NCI-H1694 treated with DMSO at 0.1 percent for 48 hours (cell line): Measurements from ENCODE around the gene CPD.

Source experiments
- DNase-seq: peaks from one replicate; lab custom pipeline; 2025; lab: John Stamatoyannopoulos, UW

The CPD gene

DNA sequence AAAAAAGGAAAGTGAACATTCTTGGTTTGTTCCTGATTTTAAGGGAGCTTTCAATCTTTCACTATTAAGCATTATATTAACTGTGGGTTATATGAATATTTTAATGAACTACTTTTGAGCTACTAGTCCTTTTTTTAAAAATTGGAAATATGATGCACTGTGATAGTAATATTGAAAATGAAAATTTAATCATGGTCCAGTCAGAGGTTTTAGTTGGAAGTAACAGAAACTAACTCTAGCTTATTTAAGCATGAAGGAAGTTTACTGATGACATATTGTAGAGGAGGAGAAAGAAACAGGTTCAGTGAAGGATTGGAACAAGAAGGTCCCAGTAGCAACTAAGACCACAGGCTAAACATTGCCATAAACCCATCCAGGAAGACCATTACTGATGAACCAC is 24.0 kb upstream of the CPD start:
- DNase-seq: no peak

DNA sequence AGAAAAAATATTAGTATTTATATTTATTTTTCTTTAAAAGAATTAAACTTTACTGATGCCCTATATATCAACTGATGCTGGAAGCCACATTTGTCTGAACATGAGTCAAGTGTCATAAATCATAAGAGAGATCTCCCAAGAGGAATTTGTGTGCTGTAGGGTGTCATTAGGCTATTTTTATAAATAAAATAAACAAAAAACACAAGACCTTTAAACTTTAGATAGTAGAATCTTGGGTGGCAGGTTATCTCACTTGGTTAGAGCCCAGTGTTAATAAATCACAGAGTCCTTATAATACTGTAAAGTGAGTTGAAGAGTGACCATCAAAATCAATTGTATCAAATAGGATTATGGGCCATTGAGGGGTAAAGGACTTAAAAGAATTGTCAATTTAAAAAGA is 21.3 kb upstream of the CPD start:
- no peak for DNase-seq

DNA sequence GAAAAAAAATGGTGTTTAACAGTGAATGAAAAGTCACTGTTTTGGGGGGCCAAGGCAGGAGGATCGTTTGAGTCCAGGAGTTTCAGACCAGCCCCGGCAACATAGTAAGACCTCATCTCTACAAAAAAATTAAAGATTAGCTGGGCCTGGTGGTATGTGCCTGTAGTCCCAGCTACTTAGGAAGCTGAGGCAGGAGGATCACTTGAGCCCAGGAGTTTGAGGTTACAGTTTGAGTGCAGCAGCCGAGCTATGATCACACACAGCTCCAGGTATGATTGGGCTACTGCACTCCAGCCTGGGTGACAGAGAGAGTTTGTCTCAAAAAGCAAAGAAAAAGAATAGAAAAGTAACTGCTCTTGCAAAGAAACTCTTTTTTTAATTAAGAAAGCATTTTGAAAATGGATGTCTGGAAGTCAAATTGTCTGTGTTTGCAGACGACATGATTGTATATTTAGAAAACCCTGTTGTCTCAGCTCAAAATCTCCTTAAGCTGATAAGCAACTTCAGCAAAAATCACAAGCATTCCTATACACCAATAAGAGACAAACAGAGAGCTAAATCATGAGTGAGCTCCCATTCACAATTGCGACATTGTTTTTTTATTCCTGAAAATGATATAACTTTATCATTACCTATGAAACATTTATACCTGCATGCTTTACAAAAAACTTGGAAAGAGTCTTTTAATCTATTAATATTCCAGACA is 20.5 kb upstream of the CPD start:
- no peak for DNase-seq

DNA sequence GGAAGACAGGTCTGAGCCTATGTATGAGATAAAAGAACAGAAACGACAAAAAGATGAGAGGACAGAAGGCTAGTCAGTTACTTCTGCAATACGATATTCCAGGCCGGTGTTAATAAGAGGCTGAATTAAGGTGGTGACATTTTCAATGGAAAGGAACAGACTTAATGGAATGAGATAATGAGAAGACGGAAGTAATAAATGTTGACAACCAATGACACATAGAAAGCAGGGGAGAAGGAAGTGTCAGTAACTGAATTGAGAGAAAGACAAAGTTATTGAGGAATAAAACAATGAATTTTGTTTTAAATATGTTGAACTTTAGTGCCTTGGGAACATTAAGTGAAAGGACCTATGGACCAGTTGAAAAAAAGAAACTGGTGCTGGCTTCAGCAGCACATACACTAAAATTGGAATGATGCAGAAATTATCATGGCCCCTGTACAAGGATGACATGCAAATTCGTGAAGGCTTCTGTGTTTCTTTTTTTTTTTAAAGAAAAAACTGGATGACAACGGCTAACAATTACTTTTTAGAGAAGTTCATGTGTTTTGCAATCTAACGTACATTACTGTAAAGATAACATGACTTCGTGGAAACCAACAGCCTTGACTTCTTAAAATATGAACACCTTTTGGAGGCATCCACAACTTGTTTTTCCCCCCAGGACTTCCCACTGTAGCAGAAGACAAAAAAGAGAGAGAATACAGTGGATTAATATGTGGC is 18.5 kb upstream of the CPD start:
- DNase-seq: no peak

DNA sequence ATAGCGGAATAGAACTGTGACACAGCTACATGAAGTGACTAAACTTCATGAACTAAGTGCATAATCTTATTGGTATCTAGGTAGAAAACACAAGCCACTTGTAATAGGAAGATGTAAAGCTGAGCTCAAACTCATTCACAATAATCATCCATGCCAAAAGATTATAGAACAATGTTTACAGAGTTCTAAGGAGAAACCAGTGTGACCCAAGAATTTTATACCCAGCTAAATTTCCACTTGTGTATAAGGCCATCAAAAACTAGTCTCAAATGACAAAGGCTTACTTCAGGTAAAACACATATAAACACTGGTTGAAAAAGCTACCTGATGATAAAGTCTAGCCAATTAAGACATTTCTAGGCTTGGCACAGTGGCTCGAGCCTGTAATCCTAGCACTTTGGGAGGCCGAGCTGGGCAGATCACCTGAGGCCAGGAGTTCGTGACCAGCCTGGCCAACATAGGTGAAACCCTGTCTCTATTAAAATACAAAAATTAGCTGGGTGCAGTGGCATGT is 16.9 kb upstream of the CPD start:
- DNase-seq: no peak

DNA sequence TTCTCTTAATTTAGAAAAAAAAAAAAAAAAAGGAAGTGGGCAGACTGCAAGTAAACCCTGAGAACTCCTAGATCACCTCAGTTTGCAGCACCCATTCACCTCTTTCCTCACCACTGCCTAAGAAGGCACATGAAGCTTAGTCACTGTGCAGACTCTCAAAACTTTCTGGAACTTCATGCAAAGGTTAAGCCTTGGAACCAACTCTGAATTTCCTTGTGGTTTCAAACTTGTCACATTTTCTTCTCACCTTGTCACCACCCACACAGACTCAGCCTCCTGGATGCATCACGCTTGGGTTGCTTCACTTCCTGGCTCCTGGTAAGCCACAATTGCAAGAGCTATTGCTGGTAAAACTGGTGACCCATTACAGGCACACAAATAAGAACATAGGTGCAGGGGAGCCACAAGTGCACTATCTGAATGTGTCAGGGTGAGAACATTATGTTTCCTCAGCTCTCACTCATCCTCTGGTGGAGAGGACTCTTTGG is 15.0 kb upstream of the CPD start:
- DNase-seq: no peak

DNA sequence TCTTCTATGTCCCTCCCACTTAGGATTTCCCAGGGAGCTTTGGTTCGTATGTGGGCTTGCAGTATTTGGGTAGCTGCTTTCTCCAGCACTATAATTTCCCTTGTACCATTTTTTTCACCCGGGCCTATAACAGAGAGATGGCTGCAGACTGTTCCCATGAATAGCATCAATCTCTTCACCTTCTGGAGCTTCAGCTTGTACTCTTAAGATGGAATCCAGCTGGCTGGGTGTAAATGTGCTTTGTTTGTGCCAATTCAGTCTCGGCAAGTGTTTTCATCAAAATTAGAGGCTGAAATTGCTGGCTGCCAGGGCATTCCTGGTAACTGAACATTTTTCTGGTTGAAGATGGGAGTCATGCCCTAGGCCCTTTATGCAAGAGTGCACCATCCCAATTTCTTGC is 12.2 kb upstream of the CPD start:
- DNase-seq: no peak

DNA sequence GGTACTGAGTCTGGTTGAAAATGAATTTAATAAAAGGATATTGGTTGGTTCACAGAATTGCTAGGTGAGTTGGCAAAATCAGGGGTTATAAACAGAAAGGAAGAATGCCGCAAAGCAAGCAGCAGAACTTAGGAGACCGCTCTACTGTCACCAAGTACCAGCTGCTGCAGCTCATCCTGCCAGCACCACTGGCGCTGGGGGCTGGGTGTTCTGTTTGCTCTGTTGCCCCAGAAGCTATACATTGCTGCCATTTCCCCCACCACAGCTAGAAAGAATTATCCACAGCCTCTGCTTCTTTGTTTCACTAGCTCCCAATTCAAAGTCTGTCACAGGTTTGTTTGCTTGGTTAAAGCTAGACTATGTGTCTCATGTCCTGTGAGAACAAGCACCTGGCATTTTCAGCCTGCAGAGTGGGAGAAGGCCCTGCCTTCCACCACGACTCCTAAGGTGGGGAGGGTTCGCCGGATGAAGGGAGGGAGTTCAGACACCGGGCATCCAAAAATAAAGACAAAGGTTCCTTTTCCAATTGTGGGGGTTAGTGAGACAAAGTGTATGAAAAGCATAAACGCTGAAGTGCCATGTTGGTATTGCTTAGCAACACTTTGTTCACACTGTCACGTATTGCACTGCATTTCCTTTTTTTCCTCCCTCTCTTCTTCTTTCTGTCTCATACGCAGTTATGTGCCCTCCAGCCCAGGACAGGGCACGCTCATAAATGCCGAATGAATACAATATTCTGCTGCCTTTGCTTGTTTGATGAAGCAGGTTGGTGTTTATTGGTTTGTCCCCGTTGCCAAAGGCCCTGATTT is 9.6 kb upstream of the CPD start:
- peak; percentile 12 for DNase-seq

DNA sequence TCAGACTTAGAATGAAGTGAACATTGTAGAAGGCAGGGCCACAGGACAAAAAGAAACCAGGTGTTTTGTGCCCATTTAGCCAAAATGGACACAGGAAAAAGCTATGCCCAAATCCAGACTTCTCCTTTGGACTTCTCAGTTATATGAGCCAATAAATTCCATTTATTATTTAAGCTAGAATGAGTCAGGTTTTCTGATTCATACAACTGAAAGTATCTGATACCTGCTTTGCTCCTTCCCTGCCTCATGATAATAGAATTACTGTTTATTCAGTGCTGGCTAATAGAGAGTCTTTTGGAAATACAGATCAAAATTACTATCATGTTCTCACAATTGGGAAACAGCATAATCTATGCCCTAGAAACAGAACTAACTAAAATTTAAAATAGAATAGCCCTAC is 8.7 kb upstream of the CPD start:
- no peak for DNase-seq

DNA sequence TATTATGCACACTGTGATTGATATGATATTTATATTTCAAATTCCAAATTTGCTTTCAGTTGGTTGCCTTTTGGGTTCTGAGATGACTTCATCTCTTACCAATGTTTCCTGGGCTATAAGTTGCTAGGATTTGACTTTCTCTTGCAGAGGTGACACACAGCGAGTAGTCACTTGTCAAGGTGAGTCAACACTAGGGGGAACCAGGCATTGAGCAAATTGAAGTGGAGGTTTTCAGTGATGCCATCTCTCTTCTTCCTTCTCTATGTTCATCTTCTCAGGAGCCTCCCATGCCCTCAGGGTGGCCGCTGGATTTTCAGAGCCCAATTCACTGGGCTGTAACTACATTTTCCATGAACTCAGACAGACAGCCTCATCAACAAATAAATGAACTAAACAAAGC is 6.0 kb upstream of the CPD start:
- DNase-seq: no peak

DNA sequence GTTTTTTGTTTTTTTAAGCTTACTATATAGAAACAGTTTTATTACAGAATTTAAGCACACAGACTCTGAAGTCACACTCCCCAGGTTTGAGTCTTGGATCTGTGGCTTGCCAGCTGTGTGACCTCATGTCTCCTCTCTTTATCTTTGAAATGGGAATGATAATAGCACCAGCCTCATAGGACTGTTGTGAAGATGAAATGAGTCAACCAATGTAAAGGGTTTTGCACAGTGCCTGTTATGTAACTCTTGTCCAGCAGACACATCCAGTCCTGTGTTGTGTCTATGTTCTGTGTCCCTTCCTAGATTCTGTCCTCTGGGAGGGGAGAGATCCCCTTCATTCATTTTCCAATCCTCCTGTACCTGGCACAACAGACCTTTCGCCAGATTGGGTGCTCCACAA is 3.1 kb upstream of the CPD start:
- DNase-seq: no peak

DNA sequence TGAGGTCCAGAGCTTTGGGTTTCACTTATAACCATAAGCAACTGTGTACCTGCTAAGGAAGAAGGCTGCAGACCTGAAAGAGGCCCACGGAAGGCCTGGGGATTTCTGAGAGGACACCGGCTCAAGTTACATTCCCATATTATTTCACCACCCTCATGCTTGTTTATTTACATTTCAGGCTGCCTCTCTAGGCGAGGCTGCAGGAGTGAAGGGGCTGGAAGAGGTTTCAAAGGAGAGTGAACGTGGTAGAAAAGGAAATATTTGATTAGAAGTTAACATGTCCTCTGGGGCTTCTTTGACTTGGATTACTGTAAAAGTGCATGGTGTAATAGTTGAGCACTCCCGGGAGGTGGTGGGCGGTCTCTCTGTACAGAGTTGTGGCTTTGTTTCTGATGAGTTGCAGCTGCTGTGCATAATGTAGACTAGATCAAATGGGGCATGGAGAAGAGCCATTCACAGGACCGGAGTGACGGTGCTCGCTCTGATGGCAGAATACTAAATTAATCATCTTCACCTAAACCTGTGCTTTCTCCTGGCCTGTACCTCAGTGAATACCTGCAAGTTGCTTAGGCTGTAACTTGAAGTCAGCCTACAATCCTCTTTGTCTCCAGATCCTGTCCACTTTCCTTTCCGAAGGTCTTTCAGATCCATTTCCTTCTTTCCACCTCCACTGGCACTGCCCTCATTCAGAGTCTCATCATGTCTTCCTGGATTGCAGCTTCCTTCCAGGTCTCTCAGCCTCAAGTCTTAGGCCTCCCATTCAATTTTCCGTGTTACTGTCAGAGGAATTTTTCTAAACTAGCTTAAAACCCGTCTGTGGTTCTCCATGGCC is 1.9 kb upstream of the CPD start:
- no peak for DNase-seq

DNA sequence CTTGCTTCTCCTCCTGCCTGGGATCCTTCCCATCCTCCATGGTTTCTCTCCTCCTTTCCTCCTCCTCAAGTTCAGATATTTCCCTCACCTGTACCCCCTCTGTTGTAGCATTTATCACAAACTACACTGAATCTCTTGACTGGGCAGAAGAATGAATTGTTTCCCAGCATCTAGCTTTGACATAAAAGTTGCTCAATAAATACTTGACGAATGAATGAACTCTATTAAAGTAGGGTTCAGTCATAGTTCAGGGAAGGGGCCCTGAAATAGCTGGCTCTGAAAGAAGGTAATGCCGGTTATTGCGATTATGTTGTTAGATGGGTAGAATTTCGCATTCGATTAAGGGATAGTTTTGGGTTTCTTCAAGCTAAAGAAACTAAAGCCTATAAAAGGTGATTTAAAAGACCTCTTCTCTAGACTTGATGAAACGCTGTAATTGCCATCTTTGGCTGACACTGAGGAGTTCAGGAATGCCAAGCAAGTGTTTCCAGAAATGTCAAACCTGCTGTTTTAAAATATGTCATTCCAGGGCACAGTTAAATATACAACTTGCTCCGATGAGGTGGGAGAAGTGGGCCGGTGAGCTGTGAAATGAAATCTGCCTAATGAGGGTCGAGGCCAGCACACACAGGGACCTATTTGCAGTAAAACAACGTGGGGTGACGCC is 1.0 kb upstream of the CPD start:
- DNase-seq: no peak

DNA sequence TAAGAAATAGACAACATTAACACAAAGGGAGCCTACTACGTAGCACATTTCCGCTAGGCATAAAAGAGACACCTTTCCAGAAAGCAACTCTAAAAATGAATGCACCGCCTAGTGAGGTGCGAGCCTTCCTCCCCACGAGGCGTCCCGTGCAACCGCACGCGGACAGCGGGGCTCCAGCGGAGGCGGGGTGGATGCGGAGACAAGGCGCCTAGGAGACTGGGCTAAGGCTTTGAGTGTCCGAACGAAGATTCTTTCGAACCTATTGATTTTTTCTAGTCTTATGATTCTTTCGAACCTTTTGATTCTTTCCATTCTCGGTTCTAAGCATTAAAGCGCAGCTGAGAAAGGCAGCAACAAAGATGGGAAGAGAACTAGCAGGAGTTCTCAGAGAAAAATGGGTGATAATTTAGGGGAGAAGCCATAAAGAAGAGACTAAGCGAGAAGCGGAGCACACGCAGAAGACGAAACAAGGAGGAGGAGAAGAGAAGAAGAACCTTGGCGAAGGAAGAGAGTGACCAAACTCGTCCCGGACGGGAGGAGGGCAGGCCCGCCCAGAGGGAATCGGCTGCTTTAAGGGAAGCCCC is 394 bp upstream of the CPD start:
- no peak for DNase-seq

DNA sequence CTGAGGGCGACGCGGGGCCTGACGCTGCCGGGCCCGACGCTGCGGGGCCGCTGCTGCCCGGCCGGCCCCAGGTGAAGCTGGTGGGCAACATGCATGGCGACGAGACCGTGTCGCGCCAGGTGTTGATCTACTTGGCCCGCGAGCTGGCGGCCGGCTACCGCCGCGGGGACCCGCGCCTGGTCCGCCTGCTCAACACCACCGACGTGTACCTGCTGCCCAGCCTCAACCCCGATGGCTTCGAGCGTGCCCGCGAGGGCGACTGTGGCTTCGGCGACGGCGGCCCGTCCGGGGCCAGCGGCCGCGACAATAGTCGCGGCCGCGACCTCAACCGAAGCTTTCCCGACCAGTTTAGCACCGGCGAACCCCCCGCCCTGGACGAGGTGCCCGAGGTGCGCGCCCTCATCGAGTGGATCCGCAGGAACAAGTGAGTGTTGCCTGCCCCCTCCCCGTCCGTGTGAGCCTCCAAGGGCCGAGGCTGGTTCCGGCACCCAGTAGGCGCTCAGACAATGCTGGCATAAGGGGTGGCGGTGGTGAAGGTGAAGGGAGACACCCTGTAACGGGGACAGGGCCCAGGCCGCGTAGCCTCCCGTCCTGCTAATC is 676 bp downstream of the CPD start:
- DNase-seq: no peak

DNA sequence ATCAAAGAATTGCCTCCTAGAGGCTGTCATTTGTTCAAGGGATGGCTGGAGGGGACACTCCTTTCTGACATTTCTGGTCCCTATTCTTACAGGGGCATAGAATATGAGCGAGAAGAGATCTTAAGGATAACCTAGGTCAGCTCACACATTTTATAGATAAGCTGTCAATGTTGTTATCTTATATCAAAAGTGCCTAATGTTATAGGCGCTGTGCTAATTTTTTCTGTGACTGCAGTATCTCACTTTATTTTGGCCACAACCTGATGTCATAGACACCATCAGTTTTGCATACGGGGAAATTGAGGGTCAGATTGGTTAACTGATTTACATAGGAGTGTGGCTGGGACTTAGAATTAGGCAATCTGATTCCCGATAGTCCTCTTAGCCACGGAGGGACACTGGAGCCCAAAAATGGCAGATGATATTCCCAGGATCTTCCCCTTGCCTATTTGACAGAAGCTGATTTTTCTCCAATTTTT is 1.2 kb downstream of the CPD start:
- no peak for DNase-seq

DNA sequence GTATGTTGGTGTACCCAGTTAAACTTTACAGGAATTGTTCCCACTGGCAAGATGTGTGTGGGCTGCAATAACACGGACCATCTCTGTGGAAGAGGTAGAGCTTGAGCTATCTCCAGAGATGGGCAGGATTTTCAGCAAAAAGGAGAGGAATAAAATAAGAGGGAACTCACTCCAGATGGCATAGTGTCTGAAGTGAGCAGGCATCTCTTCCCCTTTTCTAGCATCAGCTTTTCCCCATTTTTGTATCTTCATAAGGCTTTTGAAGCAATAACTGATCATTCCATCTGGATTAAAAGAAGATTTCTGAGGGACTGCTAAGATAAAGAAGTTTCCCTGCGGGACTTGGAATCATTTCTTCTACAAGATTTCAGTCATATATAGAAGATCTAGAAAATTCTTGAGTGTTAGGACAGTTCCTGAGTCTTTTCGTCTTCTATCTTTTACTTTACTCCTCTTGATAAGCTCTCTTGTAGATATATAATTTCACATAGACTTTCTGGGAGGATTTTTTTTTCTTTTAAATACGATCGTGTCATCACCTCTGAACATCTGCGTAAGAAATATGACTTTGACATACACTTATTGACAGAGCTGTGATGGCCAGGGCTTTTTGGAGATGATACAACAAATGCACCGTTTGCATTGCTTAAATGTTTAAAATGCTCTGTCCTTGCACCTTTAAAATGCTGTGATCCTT is 2.1 kb downstream of the CPD start:
- no peak for DNase-seq

DNA sequence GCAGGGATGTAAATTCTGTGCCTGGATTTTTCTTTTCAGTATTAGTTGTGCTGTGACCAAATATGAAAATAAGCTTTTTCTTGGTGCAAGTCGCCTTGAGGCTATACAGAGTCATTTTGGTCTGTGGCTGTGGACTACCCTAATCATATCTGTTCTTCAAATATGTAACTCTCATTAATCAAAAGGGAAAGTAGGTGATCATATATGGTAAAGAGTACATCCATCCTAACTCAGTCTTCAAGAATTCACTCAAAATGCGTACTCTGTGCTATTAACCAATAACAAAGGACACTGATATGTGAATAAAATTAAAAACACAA is 2.6 kb downstream of the CPD start:
- DNase-seq: no peak

DNA sequence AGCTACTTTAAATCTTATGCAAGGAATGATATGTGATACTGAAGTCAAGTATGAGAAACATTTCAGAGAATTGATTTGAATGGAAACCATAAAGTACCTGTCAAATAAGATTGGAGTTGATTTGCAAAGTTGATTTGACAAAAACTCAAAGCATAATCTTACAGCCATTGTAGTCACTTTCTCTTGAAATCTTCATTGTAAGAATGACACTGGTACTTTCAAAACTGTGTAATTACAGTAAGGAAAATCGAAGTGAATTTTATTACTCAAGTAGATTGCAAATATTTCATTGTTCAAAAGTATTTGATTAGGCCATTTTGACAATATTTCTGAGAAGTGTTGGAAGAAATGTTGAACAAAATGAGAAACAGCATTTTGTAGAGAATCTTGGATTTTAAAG is 3.6 kb downstream of the CPD start:
- no peak for DNase-seq
